HG03039 (cell line): Measurements from ENCODE around the gene CORO2B.

Source experiments
- ATAC-seq: cut with Tn5 transposase; IDR thresholded peaks from one replicate; pipeline ENCODE4 v1.9.1; 2021; ENCODE audit warnings: mild to moderate bottlenecking, moderate library complexity; ENCODE audit not compliant: unreplicated experiment

CORO2B gene

DNA sequence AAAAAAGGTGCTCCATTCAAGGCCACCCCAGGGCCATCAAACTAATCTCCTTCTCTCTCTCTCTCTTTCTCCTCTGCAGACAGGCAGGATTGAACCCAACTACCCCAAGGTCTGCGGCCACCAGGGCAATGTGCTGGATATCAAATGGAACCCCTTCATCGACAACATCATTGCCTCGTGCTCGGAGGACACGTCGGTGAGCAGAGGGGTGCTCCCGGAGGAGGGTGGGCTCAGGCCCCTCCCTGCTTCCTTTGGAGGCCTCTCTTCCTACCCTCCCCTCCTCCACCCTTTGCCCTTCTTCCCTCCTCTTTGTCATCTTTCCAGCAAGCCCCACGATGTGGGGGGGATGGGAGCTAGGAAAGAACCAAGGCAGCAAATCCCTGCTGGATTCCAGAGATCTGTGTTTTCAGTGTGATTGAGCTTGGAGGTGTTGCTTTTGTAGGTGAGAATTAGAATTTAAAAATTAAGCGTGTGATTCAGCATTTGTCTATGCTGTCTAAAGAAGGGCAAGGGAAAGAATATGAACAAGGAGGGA is 116.3 kb downstream of the CORO2B start:
- no peak for ATAC-seq

DNA sequence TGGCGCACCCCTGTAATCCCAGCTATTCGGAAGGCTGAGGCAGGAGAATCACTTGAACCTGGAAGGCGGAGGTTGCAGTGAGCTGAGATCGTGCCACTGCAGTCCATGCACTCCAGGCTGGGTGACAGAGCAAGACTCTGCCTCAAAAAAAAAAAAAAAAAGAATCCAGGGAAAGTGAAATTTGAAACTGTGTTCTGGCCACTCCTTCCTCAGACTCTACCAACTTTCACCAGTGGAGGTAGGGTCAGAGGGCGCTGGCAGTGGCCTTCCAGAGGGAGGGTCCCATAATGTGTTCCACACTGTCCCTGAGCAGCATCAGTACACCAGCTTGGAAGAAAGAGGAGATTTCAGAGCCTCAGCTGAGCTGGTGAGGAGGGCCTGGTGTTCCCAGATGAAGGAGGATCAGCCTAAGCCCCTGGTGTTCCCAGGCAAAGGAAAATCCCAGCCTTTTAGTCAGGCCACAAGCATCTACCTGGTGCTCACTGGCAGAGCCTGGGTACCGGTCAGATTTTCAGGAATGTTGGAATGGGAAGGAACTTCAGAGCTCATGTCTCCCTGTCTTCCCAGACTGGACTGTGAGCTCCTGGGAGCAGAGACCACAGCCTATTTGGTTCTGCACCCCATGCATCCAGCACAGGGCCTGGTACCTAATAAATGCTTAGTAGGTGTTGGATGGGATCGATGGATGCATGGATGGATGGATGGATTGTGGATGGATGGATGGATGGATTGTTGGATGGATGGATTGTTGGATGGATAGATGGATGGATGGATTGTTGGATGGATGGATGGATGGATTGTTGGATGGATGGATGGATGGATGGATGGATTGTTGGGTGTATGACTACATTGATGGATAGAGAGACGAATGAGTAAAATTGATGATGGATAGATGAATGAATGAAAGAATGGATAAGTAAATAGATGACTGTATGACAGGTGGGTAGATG is 117.9 kb downstream of the CORO2B start:
- no peak for ATAC-seq

DNA sequence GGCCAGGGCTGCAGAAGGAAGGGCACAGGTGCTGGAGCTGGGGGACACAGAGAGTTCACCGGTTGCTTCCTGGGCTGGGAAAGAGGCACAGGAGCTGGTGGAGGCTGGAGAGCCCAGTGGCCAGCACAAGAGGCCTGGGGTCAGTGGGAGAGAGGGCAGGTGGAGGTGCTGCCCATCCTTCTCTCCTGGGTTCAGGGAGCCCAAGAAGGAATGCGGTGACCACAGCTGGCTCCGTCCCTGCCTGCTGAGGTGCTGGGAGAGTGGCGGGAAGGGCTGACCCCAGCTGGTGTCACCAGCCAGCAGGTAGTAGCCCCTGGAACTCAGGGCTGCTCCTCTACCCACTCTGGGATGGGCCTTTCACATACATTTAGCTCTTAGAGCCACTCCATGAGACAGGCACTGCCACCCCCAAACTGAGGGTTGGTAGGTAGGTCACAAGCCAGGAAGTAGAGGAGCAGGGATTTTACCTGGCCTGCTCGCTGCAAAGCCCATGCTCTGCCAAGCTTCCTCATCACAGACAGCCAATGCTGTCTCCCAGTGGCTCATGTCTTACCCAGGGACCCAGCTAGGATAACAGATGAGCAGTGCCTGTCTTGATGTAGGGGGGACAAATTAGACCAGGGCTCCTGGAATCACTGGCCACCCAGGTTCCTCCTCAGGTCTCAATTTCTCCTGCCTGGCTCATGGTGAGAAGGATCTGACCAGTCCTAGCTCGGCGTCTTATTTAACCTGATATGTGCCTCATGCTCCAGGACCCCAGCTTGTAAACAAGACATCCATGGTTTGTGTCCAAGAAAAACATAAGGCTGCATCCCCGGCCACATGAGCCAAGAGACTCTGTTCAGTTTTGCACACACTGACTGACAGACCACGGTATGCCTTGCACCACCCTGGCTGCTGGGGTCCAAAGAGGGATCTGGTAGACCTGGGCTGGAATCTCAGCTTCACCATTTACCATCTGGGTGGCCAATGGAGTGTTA is 119.2 kb downstream of the CORO2B start:
- ATAC-seq: no peak

DNA sequence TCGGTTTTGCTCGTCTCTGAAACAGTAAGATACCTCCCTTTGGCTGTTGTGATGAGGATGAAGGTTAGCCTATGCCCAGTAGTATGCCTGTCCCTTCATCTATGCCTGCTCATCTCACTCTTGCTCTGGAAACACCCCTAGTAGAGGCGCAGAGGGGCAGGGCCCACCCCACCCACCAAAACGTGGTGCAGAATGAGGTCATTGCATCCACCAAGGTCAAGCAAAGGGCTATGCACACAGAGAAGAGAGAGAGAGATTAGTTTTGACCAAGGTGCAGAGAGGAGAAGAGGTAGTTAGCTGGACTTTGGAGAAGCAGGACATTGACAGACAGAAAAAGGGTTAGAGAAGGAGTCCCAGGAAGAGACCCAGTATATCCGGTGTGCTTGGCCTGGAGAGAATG is 119.9 kb downstream of the CORO2B start:
- no peak for ATAC-seq

DNA sequence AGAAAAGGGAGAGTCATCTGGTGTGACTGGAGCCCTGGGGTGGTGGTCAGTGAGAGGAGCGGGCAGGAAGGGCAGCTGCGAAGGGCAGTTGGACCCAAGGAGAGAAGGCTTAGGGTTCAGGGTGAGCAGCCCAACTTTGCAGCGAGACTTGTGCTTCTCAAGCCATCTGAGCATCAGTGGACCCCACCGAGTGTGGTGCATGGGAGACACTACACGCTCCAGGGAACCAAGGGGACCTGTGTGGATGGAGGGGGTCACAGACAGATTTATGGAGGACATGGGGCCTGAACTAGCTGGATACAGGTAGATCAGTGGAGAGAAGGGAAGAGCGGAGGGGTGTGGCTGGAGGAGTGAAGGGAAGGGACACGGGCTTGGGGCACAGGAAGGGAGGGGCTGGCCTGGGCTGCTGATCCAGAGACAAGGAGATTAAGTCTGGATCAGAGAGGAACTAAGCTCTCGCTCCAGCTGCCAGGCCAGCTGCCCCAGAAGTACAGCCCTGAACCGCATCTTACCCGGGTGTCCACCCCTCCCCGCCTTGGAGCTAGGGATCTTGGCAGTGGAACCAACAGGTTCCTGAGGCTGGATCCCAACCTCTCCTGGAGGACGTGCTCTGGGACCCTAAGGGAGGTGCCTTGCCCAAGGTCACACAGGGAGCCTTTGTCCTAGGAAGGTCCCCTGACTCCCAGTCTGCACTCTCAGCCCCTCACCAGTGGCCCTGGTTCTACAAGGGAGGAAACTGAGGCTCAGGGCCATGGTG is 120.5 kb downstream of the CORO2B start:
- no peak for ATAC-seq

DNA sequence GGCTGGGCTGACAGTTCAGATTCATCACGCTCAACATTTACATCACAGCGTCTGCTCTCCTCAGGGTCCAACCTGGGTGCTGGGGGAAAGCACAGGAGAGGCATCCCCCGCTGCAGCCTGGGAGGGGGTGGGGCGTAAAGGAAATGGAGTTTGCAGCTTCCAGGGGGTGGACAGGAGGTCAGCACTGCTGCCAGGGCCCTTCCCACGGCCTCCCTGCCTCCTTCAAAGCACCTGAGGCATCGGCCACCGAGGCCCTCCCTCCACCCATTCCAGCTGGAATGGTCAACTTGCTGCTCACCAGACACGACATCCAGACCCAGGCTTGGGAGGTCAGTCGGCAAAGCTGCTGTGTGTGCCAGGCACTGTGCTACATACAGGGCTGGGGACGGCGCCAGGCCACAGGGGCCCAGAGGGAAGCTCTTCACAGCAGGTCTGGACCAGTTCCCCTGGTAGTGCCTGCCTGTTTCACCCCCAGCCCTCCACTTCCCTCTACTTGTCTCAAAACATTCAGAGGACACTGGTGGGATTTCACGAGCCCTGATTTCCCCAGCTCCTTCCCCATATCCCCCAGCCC is 121.2 kb downstream of the CORO2B start:
- ATAC-seq: no peak

DNA sequence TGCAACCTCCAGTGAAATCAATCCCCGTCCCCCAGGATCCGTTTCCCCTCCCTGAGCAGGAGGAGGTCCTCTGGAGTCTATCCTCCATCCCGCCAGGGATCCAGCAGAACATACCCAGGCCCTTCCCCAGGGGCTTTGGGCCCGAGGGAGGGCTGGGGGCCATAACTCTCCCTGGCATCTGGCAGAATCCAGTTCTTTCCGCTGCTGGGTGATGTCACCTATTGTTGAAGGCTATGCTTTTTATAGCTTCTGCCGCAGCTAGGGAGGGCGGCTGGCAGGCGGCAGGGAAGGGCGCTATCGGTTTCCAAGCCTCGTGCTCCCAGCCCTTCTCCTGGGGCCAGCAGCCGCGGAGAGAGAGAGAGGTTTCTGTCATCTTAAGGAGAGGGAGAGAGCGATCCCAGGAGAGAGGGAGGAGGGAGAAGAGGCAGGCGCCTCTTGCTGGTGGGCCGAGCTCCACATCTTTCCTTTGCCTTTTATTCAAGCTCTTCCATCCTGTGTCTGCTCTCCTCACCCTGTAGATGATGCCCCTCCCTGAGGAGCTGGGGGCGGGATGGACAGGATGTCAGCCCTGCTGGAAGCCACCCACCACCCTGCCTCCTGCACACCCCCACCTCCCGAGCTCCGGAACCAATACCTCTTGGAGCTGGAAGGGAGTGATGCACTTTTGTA is 121.8 kb downstream of the CORO2B start:
- ATAC-seq: no peak

DNA sequence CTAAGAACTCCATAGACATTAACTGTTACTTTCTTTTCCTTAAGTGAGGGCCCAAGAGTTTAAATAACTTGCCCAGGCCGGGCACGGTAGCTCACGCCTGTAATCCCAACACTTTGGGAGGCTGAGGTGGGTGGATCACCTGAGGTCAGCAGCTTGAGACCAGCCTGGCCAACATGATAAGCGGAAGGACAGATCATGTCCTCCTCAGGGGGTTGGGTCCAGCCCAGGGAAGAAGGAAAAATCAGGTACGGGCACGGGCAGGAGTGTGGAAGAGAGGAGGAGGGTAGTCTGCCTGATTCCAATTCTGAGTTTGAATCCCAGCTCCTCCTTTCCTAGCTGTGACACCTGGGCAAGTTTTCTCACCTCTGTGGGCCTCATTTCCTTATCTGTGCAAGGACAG is 123.1 kb downstream of the CORO2B start:
- no peak for ATAC-seq

DNA sequence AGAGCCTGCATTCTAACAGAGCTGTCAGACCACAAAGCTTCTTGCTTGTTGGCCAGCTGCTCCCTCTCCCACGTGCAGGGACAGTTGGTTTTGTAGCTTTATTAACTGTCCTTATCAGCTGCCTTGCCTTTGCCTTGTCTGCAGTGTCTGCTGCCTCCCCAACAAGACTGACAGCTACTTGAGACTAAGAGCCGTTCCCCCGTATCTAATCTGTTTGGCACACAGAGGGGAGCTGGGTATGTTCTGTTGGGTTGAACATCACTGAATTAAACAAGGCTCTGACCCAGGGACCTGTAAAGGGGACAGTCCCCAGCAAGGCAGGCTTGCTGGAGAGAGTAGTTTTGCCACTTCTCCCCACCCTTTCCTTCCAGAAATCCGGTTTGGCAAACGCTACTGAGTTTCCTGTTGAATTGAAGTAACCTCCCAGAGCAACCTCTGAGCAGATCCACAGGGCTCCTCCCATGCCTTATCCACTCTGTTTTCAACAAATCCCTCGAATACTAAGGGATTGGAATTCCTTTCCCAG is 125.8 kb downstream of the CORO2B start:
- ATAC-seq: no peak

DNA sequence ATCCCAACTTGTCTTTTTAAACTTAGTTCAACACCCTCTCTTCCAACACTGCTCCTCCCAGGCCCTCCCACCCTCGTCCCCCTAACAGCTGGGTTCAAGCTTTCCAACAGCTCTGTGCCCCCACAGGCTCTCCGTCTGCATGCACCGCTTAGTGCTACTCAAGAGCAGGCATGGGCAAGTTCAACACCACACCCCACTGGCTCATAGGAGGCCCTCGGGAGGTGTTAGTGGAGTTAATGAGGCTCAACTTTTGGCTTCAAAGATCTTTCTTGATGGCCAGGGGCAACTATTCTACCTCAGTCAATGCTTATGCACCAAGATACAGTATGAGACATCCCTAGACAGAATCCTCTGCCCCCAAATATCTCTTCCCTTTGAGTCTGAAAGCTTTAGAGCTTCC is 127.5 kb downstream of the CORO2B start:
- ATAC-seq: no peak

DNA sequence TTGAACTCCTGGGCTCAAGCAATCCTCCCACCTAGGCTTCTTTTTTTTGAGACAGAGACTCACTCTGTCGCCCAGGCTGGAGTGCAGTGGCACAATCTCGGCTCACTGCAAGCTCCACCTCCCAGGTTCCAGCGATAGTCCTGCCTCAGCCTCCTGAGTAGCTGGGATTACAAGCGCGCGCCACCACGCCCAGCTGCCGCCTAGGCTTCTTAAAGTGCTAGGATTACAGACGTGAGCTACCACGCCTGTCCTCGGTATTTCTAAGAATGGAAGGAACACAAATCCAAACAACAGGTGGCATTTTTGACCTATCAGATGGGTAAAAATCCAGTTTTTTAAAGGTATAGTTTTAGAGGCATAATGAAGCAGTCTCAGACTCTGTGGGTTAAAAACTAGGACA is 128.1 kb downstream of the CORO2B start:
- no peak for ATAC-seq

DNA sequence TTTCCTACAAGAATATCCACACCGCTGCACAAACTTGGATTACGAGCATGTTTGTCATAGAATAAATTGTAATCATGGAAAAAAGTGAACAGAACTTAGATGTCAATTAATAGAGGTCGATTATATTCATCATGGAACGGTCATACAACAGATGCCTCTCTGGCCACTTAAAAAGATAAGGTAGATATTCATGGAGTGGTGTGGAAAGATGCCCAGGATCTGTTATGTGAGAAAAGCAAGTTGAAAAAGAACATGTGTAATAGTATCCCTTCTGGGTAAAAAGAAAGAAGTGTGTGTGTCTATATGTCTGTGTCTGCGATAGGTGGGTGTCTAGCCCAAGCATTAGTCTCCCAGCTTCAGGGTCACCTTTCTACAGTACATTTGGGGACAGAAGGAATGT is 128.6 kb downstream of the CORO2B start:
- ATAC-seq: no peak

DNA sequence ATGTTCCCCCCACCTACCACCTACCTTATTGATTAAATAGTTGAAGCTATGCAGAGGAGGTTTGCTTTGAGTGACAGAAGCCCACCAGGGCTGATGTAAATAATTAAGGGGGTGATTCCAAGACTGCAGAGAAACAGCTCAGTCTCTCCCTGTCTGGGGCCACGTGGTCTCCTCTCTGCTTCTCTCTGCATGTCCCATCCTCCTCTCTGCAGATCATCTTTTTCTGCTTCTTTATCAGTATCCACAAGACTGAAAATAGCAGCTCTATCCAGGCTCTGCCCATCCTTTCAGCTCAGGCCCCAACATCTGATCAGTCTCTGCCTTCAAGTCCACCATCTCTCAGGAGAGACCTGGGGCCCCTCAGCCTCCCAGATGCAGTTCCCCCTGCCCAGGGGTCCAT is 131.1 kb downstream of the CORO2B start:
- no peak for ATAC-seq

DNA sequence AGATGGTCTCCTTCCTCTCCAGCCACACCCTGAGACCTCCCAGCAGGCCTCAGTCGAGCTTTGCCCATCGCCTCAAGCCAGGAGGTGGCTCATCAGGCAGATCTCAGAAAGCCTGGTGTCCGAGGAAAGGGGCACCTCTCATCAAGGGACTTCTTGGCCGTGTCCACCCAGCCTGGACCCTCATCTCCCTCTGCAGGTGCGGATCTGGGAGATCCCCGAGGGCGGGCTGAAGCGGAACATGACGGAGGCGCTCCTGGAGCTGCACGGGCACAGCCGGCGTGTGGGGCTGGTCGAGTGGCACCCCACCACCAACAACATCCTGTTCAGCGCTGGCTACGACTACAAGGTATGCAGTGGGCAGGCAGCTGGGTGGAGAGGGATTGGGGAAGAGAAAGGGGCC is 131.7 kb downstream of the CORO2B start:
- ATAC-seq: no peak

DNA sequence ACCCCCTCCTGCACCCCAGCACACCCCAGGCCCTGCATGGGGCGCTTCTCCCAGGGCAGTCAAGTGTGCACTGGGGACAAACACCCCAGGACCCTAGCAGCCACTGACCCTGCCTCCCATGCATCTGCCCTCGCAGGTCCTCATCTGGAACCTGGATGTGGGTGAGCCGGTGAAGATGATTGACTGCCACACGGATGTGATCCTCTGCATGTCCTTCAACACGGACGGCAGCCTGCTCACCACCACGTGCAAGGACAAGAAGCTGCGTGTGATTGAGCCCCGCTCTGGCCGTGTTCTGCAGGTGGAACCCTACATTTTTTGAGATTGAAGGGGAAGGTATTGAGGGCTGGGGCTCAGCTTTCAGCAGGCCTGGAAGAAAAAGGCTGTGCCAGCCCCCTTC is 132.6 kb downstream of the CORO2B start:
- ATAC-seq: no peak

DNA sequence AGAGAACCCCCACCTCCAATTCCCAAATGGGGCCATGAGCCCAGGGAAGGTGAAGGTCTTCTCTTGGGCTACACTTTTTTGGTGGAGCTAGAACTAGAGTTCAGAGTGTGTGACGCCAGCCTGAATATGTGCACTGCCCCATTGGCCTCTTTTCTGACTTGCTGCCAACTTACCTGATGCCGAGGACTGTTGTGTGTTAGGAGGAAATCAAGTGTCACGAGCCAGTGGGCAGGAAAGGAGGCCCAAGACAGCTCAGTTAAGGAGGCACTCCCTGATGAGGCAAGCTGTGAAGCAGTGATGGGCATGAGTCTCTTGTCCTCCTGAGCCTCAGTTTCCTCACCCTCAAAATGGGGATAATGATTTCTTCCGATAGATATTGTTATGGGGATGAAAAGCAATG is 134.1 kb downstream of the CORO2B start:
- ATAC-seq: no peak

DNA sequence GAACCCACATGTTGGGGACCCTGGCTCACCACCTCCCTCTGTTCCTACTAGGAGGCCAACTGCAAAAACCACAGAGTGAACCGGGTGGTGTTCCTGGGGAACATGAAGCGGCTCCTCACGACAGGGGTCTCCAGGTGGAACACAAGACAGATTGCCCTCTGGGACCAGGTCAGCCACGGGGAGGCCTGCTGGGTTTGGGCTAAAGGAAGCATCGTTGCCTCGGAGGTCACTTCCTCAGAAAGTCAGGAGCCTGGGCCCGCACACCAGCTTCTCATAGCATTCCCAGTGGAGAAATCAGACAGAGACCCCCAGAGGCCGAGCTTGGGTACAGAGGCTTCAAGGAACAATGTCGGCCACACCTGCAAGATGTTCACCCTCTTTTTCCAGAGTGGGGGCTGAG is 135.1 kb downstream of the CORO2B start:
- no peak for ATAC-seq

DNA sequence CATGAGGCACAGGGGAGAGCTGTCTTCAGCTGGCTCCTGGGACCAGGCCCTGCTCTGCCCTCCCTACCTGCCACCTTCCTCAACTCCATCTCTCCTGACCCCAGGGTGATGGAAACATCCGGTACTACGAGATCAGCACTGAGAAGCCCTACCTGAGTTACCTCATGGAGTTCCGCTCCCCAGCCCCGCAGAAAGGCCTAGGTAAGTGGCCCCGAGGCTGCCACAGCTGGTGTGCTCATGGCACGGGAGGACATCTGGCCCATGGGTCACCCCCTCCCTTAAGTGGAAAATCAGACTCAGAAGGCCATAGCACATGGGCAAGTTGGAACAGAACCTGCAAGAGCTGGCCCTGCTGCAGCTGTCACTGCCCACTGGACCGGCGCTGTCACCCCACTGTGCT is 136.3 kb downstream of the CORO2B start:
- ATAC-seq: no peak

DNA sequence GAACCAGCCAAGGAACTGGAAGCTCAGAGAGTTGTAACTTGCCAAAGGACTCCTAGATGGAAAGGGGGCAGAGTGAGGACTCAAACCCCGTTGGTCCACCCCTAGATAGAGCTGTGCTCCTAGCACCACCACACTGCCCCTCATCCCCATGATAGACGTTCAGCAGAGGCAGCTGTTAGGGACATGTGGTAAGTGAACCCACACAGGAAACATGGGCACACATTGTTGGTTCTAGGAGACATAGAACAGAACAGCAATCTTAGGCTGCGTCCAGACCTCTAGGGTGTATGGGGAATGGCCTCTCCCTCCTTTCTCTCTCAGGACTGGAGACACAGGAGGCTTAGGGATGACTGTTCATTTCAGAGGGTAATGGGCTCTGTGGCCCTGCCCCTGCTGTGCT is 139.2 kb downstream of the CORO2B start:
- ATAC-seq: no peak

DNA sequence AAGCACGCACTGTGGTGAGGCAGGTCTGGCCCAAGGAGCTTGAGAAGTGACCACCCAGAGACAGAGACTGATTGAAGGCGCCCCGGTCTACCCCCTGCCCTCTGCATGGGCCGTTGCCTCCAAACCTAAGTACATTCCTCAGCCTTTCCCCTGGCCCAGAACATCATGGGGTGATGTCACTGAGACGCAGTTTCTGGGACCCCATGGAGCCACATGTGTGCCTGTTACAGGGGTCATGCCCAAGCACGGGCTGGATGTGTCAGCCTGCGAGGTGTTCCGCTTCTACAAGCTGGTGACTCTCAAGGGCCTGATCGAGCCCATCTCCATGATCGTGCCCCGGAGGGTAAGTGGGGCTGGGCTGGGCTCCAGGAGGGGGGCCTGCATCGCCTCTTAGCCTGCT is 139.7 kb downstream of the CORO2B start:
- ATAC-seq: no peak
